HG03135 (cell line): ENCODE data around the gene HNF1B.
"Not testable (repeated sequence)": the region's sequence is repeated elsewhere in the genome, so short reads cannot be mapped to it uniquely, and the experiment has no call there.

Experiments
- ATAC-seq: cut with Tn5 transposase; IDR thresholded peaks from one replicate; pipeline ENCODE4 v1.9.1; 2021; ENCODE audit warnings: mild to moderate bottlenecking, moderate library complexity; ENCODE audit not compliant: unreplicated experiment

The HNF1B gene

GRCh38 chr17:37708008-37708615 lies 36.7 kb downstream of the HNF1B start:
- no peak for ATAC-seq

DNA sequence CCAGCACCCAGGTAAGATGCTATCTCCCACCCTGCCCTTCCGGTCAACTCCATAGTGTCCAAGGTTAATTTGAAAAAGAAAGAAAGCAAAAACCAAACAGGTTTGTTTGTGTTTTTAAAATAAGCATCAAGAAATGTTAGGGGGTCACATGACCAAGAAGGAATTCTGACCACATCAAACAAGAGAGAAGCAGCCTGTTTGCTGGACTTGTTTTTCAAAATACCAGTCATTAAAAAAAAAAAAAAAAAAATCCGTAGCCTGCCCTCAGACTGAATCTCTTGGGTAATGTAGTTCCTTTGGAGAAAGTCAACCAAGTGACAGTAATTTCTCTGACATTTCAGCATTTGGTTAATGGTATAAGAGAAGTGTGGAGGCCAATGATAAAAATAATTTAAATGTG lies 38.4 kb downstream of the HNF1B start:
- no peak for ATAC-seq

GRCh38 chr17:37702598-37702997 lies 42.3 kb downstream of the HNF1B start:
- ATAC-seq: no peak

- ATAC-seq: no peak
Observed at GRCh38 chr17:37701496-37701898, 43.4 kb downstream of the HNF1B start.

GRCh38 chr17:37700881-37701280 lies 44.0 kb downstream of the HNF1B start:
- ATAC-seq: no peak

GRCh38 chr17:37699285-37699973 lies 45.4 kb downstream of the HNF1B start:
- no peak for ATAC-seq

DNA sequence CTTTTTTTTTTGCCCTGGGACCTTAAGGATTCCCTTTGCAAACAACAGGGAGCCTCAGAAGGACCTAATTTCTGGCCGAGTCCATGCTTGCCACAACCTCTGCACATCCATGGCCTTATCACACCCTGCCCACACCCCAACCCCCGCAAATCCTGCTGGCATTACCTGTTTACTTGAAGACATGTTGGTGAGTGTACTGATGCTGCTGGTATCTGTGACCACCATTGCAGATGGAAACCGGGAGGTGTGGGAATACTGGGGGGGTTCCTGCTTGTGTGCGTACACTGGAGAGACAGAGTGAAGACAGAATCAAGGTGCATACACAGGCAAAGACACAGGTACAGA lies 46.0 kb downstream of the HNF1B start:
- ATAC-seq: no peak

DNA sequence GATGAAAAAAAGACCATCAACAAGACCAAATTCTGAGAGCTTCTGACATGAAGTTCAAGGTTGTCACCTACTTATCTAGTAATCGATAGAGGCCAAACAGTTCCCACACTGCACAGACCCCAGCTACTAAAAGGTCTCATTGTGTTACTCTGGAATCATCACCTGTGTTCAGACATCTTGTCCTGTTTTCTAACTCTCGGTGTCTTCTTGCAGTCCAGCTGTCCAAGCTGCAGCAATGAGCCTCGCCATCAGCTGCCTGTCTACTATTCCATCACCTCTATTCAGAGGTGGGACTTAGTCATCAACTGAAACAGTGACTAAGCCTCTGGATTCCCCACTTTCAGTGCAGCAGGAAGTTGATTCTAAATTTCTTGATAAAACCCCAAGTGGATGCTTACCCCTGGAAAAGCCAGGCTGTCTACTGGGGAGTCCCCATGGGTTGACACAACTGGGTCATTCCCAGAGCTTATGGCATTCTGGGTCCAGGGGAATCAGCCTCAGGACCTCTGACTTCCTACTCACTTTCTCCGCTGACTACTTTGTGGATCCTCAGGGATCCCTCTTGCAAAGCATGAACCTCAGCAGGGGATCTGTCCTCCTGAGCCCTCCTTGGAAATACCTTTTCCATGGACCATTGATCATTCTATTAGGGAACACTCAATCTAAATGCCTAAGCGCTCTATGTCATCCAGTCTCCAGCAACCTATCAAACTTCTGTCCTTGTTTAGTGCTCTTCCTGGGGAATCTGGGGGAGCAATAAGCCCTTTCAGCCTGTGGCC lies 46.5 kb downstream of the HNF1B start:
- ATAC-seq: no peak

DNA sequence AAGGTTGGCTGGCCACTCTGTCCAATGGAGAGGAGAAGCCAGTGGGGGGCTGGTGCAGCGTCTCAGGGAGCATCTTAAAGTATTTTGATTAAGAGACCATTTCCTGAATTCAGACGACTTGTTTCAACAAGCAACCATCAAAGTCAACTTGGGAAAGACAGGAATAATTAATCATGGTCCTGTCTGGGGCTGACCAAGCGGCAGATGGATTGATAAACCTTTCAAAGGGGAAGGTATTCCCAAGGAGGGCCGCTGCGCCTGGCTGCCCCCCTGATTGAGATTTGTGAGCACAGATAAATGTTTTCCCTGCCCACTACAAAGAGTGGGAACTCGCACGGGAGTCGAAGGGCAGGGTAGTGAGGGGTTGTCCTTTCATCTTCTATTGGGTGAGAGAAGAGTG lies 47.5 kb downstream of the HNF1B start:
- ATAC-seq: no peak

- no peak for ATAC-seq
Observed at GRCh38 chr17:37696366-37696765, 48.5 kb downstream of the HNF1B start.

DNA sequence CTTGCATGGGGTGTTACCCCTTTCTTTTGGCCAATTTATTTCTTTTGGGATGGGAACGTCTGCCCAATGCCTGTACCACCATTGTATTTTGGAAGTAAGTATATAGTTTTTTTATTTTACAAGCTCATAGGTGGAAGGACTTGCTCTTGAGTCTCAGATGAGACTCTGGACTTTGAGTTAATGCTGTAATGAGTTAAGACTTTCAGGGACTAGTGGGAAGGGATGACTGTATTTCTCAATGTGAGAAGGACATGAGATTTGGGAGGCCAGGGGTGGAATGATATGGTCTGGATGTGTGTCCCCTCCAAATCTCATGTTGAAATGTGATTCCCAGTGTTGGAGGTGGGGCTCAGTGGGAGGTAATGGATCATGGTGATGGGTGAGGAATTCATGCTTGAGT lies 49.1 kb downstream of the HNF1B start:
- ATAC-seq: no peak

DNA sequence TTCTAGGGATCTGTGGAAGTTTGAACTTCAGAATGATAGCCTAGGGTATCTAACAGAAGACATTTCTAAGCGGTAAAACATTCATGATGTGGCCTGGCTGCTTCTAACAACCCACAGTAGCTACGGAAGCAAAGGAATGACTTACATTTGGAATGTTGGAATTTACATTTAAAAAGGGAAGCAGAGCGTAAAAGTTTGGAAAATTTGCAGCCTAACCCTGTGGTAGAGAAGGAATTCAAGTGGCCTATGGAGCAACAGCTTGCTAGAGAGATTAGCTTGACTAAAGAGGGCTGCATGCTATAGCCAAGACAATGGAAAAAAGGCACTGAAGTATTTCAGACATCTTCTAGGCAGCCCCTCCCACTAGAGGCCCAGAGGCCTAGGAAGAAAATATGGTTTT lies 50.1 kb downstream of the HNF1B start:
- no peak for ATAC-seq

DNA sequence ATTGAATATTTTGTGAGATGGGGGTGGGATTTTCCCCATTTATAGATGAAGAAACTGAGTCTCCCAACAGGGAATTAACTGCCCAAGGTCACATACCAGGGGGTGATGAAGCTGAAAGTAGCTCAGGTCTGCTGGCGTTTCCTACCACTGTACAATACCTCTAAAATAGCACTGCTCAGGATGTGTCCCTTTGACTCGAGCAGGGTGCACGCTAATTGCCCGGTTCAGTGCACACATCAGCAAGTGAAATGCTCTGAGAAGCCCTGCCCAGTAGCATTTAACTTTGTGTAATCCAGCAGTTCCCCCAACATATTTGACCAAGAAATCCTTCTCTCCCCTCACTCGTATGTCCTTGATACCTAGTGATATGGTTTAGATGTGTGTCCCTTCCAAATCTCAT lies 51.5 kb downstream of the HNF1B start:
- ATAC-seq: no peak

GRCh38 chr17:37691807-37692206 lies 53.1 kb downstream of the HNF1B start:
- no peak for ATAC-seq

DNA sequence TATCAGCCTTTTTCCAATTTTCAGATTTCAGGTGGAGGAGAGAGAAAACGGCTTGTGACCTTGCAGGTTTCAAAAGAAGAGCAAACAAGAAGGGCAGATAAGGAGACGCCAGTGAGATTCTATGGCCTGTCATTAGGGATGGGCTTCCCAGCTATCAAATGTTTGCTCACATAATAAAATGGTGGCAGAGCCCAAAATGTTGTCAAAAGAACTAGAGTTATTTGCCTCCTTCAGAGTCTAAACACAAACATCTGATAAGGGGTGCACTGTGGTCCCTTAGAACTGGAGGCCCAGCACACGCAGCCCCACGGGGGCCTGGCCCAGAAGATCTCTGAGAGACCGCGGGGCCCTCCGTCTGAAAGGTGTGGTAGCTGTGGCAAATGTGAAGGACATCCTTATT lies 55.5 kb downstream of the HNF1B start:
- no peak for ATAC-seq

- ATAC-seq: no peak
Observed at GRCh38 chr17:37683454-37683984, 61.3 kb downstream of the HNF1B start.

GRCh38 chr17:37682007-37682406 lies 62.9 kb downstream of the HNF1B start:
- no peak for ATAC-seq

- not testable (repeated sequence) for ATAC-seq
Observed at GRCh38 chr17:37679995-37680394, 64.9 kb downstream of the HNF1B start.

DNA sequence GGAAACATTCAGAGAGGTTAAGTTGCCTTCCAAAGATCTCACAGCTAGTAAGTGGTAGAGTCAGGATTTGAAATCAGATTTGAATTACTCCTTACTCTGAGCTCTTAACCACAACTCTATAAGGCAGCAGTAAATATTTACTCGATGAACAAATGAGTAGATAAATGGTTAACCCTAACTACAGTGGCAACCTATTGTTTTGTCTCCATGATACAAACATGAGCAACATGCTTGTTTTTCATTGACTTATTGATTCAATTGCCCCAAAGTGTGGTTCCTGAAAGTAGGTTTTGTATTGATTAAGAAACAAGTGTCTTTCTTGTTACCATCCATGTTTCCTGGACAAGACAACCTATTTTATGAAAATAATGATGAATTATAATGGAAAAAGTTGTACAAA lies 66.8 kb downstream of the HNF1B start:
- no peak for ATAC-seq

DNA sequence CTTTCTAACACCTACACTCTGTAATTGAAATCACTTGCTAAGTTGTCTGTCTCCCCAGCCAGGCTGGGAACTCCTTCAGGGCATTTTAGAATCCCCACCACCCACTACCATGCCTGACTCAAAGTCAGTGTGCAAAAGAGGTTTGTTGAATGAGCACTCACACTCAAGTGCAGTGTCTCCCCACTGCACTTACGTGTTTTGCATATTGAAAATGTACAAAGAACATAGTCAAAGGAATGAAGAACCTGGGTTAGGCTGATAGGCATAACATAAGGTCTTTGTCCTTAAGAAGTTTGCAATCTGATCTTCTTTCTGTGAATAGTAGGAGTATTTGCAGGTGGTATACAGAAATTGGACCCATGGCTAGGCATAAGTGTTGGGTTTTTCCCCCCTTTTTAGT lies 67.8 kb downstream of the HNF1B start:
- no peak for ATAC-seq

DNA sequence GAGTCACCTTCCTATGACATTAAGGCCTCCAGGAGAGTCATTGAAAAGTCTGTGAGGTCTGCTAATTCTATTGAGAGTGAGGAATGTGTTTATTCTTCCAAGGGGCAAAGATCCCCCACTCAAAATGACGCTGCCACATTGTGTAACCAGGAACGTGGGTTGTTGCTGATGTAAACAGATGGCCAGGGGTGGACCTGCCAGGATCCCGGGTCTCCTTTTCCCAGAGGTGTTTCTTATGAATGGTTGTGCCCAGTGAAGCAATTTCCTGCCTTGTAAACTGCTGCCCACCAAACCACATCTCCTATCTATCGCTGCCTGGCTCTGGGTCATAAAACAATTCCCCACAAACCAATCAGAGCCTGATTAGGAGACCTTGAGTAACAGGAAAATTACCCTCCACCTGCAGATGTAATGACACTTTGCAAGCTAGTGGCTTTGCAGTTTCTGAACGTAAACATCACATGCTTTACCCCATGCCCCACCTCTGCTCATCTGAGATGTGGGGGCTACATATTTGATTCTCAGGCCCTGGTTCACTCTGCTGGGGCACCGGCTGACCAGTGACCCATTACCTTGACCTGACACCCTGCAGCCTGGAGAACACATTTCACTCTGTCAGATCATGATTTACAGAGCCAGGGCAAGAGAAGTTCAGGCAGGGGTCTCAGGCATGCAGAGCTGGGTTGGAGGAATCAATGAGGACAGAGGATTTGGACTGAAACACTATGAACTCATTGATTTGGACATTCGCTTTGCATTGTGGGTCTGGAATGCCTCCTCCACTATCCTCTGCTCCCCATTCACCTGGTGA lies 68.5 kb downstream of the HNF1B start:
- no peak for ATAC-seq
